ENCODE data around the gene FBXO46. TPM values are rescaled to one million over a fixed set of nuclear protein-coding genes. Genes with fewer than 3 reads are reported as not detected.

FBXO46 gene
- total RNA-seq, 1 experiment from 2014 or later: 40.1 TPM

GRCh38 chr19:45766296-45766868 lies 35.7 kb upstream of the FBXO46 start (continued):
- no peak for TF ChIP-seq ETV6 (CRISPR knock-in tag; IDR thresholded peaks at IDR 0.05)

DNA sequence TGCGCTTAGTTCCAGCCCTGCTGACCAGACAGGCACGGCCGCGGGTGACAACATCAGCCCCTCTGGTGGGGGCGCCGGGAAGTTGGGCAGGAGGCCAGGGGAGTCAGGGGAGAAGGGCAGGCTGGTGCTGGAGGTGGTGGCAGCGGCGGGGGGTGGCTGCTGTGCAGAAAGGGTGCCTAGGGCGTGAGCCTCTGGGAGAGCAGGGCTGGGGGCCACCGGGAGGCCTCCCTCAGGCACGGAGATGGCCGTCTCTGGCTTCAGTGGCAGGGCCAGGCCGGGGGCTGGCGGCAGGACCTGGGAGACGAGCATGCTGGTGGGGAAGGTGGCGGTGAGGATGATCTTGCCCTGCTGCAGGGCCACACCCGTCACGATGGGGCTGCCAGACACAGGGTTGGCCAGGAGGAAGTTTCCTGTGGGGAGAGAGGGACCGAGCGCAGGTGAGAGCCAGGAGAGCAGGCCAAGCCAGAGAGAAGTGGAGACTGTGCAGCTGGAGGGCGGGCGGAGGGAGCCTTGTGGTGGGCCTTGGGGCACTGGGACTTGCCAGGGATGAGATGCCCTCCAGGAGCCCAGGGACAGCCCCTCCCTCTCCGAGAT lies 35.1 kb upstream of the FBXO46 start:
- no peak for DNase-seq (ENCODE audit: low spot score)
- no peak overlapping the region for H3K27ac Mint-ChIP-seq

GRCh38 chr19:45764945-45765701 lies 34.4 kb upstream of the FBXO46 start:
- no peak for DNase-seq (ENCODE audit: low spot score)
- peaks cover 18% of the 10 kb centered on the region for H3K4me1 Mint-ChIP-seq
- H3K27me3 Mint-ChIP-seq (ENCODE audit: low read depth): peaks cover 3% of the 10 kb centered on the region; the same call in 1 of the 2 replicates
- no peaks in the 10 kb centered on the region for H3K9me3 Mint-ChIP-seq
- POLR2A ChIA-PET: interaction anchor here (0.8 to 1.6 kb wide), 2 partner anchors 48 to 72 kb away, joined by 3 to 8 read pairs; partner anchors contain the start of gene QPCTL
- TF ChIP-seq EMX1 (CRISPR knock-in tag; IDR thresholded peaks at IDR 0.05) (no peak), ARID4B (CRISPR knock-in tag; IDR thresholded peaks at IDR 0.05; ENCODE audit: borderline replicate concordance) (no peak), PRDM15 (CRISPR knock-in tag; IDR thresholded peaks at IDR 0.05) (no peak), NFYB (CRISPR knock-in tag; conservative IDR thresholded peaks at IDR 0.05; ENCODE audit: low read depth) (no peak), ZNF317 (CRISPR knock-in tag; IDR thresholded peaks at IDR 0.05; ENCODE audit: borderline replicate concordance, low read depth) (no peak), GRHL2 (CRISPR knock-in tag; IDR thresholded peaks at IDR 0.05; ENCODE audit: insufficient replicate concordance, severe bottlenecking) (no peak), TP53 (CRISPR knock-in tag; IDR thresholded peaks at IDR 0.05) (no peak), ZNF423 (CRISPR knock-in tag; IDR thresholded peaks at IDR 0.05) (no peak), PRRX2 (CRISPR knock-in tag; IDR thresholded peaks at IDR 0.05) (no peak), JUN (CRISPR knock-in tag; IDR thresholded peaks at IDR 0.05) (no peak), KAT7 (CRISPR knock-in tag; IDR thresholded peaks at IDR 0.05; ENCODE audit: borderline replicate concordance) (no peak), RORB (CRISPR knock-in tag; IDR thresholded peaks at IDR 0.05) (no peak)
- TF ChIP-seq, protein P1, sequence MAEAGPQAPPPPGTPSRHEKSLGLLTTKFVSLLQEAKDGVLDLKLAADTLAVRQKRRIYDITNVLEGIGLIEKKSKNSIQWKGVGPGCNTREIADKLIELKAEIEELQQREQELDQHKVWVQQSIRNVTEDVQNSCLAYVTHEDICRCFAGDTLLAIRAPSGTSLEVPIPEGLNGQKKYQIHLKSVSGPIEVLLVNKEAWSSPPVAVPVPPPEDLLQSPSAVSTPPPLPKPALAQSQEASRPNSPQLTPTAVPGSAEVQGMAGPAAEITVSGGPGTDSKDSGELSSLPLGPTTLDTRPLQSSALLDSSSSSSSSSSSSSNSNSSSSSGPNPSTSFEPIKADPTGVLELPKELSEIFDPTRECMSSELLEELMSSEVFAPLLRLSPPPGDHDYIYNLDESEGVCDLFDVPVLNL (CRISPR knock-in tag; IDR thresholded peaks at IDR 0.05; ENCODE audit: borderline replicate concordance, low read depth): no peak
- TF ChIP-seq, protein P2, sequence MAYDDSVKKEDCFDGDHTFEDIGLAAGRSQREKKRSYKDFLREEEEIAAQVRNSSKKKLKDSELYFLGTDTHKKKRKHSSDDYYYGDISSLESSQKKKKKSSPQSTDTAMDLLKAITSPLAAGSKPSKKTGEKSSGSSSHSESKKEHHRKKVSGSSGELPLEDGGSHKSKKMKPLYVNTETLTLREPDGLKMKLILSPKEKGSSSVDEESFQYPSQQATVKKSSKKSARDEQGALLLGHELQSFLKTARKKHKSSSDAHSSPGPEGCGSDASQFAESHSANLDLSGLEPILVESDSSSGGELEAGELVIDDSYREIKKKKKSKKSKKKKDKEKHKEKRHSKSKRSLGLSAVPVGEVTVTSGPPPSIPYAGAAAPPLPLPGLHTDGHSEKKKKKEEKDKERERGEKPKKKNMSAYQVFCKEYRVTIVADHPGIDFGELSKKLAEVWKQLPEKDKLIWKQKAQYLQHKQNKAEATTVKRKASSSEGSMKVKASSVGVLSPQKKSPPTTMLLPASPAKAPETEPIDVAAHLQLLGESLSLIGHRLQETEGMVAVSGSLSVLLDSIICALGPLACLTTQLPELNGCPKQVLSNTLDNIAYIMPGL (CRISPR knock-in tag; IDR thresholded peaks at IDR 0.05): no peak
- no peak for ATAC-seq
- H3K4me3 Mint-ChIP-seq: peak overlapping the region; percentile 48
- H3K27ac Mint-ChIP-seq: peak overlapping the region; percentile 49; the same call in 1 of the 2 replicates
- no peaks in the 10 kb centered on the region for H3K36me3 Mint-ChIP-seq
- CTCF ChIA-PET: interaction anchor here (0.6 to 1.8 kb wide), 8 partner anchors 10 to 73 kb away, joined by 3 to 8 read pairs (median 5); partner anchors contain the start of genes DMPK, FBXO46, QPCTL and SNRPD2

More for the DNA sequence above, 35.1 kb upstream of the FBXO46 start:
- ATAC-seq: no peak
- Mint-ChIP-seq H3K36me3 (no peaks in the 10 kb centered on the region), H3K27me3 (ENCODE audit: low read depth) (no peaks in the 10 kb centered on the region), H3K4me3 (peak overlapping the region; percentile 37; the same call in 1 of the 2 replicates), H3K9me3 (no peaks in the 10 kb centered on the region), H3K4me1 (peaks cover 18% of the 10 kb centered on the region)
- TF ChIP-seq RELA (CRISPR knock-in tag; IDR thresholded peaks at IDR 0.05; ENCODE audit: borderline replicate concordance) (peak; percentile 40; the same call in 1 of the 2 replicates), ATF3 (CRISPR knock-in tag; conservative IDR thresholded peaks at IDR 0.05) (no peak)
- ChIA-PET POLR2A (interaction anchor here (1.6 kb wide), 1 partner anchor 48 kb away, joined by 8 read pairs; no protein-coding TSS in a partner anchor), CTCF (interaction anchor here (0.6 to 2.4 kb wide), 6 partner anchors 12 to 74 kb away, joined by 3 to 7 read pairs (median 4); partner anchors contain the start of genes DMPK, QPCTL and SNRPD2)
